Right ventricle myocardium superior (tissue), 1 donor: Measurements from ENCODE around the gene FOXA2. TPM values are rescaled to one million over a fixed set of nuclear protein-coding genes. Genes with fewer than 3 reads are reported as not detected.

Experiments used
- ATAC-seq: fragments of 200-7000 bp; cut with Tn5 transposase; one replicate; pipeline ENCODE4 v1.9.1; 2020; ENCODE audit warnings: mild to moderate bottlenecking; ENCODE audit not compliant: poor library complexity
- DNase-seq: peaks from one replicate; pipeline ENCODE4 v3.0.0-alpha.2; 2020
- intact Hi-C: fragments of 100-400 bp; cut with DNase I; formaldehyde crosslinking; loops from one replicate; pipeline ENCODE4 v1.11.2; 2022
- total RNA-seq: library from RNA; stranded (reverse); fragmentation: NEBNext Ultra II Directional; extraction: Animal tissue kit (Norgen Biotek cat#: 25700); gene quantifications from one replicate; pipeline ENCODE4 v1.2.1, GENCODE V29; 2021
- donor health status: DM: no; HTN: yes; CAD: no; lungs with severe emphysema.

The FOXA2 gene
- total RNA-seq, 1 donor from 2014 or later: not detected

- DNase-seq: no peak
- no peak for ATAC-seq
- intact Hi-C loops: no loop called here
These were observed 1.6 kb upstream of the FOXA2 start for GRCh38 chr20:22585786-22586493.

DNA sequence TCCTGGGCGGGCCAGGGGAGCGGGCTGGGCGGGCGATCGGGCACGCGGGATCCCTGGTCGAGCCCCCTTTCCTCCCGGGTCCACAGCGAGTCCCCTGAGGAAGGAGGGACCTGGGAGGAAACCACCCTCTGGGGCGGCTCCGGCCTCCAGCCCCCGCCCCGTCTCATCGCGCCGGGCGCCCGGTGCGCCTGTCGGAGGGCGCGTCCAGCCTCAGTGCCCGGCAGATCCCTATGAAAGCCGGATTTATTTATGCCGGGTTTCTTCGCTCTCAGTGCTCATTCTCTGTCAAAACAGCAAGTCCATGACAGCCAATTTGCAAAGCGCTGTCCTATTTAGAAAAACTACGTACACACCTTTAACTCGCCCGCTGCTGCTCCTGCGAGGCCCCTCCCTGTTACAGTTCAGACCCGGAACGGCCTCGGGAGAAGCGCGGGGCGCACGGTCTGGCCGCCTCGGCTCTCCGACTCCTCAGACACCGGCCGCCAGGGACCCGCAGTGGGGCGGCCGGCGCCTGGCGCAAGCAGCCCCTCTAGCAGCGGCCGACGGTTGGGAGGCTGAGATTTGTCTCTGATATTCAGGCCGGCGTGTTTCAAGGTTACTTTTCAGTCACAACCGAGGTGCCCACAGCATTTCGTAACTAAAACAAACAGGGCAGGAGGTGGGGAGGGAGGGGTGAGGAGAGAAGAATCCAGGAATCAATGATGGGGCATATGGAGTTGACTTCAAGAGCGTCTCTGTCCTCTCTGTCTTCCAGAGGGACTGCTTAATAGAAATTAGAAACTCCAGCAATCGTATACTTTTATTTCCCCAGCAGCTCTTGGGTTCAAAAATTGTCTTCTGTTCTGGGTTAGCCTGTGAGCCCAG is 782 bp upstream of the FOXA2 start:
- ATAC-seq (no peak), DNase-seq (no peak)
- intact Hi-C loops: no loop called here

DNA sequence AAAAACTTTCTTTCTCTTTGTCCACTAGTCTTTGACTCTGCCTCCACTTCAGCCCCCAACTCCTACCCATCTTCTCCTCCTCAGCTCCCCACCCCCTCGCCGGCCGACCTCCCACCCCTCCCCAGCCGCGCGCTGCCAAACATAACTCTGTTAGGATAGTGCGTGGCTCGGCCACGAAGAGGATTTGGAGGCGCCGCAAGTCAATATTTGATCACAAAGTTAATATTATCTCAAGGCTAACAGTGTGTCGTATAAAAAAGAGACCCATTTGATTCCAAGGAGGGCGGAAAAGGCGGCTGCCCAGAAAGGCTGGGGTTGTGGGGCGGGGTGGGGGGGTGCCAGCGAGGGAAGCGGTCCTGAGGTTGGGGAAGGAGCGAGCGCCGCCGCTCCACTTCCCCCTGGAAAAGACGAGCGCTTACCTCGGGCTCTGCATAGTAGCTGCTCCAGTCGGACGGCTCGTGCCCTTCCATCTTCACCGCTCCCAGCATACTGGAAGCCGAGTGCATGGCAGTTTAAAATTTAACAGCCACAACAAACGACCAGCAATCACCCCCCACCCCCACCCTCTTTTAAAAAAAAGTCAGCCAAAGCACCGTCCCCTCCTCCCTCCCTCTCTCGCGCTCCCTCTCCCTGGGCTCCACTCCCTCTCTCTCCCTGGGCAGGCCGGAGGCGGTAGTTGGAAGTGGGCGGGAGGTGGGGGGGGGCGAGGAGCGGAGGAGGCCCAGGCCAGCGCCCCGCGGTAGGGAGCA is 425 bp downstream of the FOXA2 start:
- intact Hi-C loops: no loop called here
- DNase-seq (no peak), ATAC-seq (no peak)

- intact Hi-C loops: no loop called here
- DNase-seq (no peak), ATAC-seq (no peak)
These were observed 1.2 kb downstream of the FOXA2 start for GRCh38 chr20:22582964-22583772.

DNA sequence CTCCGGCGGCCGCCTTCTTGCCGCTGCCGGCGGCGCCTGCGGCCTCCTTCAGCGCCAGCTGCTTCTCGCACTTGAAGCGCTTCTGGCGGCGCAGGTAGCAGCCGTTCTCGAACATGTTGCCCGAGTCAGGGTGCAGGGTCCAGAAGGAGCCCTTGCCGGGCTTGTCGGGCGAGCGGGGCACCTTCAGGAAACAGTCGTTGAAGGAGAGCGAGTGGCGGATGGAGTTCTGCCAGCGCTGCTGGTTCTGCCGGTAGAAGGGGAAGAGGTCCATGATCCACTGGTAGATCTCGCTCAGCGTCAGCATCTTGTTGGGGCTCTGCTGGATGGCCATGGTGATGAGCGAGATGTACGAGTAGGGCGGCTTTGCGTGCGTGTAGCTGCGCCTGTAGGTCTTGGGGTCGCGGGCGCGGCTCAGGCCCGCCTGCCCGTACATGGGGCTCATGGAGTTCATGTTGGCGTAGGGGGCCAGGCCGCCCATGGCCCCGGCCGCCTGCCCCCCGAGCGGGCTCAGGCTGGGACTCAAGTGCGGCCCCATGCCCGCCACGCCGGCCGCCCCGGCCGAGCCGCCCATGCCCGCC is 1.9 kb downstream of the FOXA2 start:
- intact Hi-C loops: no loop called here
- DNase-seq (no peak), ATAC-seq (no peak)

DNA sequence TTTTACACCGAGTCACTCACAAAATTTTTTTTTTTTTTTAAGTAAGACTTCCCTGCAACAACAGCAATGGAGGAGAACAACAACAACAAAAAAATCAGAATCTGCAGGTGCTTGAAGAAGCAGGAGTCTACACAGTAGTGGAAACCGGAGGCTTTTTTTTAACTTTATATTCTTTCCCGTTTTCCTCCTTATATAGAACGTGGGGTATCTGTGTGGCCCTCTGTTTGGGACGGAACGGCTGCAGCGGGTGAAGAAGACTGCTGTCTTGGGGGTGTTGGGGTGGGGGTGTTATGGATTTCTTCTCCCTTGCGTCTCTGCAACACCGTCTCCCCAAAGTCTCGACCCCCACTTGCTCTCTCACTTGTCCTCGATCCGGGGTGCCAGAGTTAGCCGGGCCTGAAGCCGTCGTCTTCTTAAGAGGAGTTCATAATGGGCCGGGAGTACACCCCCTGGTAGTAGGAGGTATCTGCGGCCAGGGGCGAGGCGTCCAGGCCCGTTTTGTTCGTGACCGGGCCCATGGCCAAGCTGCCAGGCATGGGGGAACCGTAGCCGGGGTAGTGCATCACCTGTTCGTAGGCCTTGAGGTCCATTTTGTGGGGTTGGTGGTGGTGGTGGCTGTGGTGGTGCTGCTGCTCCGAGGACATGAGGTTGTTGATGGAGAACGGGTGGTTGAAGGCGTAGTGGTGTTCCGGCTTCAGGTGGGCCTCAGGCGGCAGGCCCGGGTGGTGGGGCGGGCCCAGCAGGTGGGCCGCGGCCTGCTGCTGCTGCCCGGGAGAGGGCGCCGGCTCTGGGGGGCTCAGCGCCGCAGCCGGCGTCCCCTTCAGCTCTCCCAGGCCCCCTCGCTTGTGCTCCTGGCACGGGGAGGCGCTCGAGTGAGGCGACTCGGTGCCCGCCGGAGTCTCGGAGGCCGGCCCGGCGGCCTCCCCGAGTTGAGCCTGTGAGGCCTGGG is 2.7 kb downstream of the FOXA2 start:
- ATAC-seq (no peak), DNase-seq (no peak)
- intact Hi-C loops: no loop called here

DNA sequence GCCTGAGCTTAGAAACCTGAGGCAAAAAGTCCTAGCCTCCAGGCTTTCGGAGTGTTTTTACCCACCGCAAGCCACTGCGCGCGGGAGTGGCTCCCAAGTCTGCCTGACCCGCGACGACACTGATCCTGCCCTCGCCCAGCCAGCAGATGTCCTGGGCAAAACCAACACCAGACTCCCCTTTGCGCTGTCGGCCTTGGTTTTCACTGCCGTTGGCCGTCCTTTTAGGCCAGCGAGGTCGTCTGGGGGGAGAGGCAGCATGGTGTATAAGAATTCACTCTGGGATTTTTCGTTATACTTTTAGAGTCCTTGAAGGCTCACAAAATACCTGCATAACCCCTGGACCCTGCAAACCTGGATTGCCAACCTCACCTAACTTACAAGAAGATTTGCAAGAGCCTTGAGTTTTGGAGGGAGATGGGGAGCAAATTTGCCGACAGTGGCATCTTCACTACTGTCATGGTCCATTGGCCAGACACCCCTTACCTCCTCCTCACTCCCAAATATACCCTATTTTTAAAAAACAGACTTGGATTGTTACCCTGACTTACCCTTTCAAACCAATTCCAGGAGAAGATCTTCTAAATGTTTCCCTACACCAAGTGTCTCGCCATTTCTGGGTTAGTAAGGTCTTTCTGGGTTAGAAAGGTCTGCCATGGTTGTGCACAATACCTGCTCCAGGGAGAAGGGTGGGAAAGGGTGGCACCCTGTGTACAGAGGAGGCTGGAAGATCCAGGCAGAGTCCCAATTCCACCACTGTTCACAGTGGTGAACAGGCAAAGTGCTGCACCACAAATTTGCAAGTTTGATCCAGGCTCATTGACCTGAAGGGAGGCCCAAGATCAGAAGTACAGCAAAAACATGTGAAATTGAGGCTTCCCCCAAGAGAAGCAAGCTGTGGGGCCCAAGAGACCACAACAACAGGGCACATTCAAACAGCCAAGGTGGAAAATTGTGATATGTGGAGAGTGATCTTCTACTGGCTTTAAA is 4.4 kb downstream of the FOXA2 start:
- no peak for ATAC-seq
- no peak for DNase-seq
- intact Hi-C loops: no loop called here

GRCh38 chr20:22579119-22579427 is 5.3 kb downstream of the FOXA2 start:
- DNase-seq (no peak), ATAC-seq (no peak)
- intact Hi-C loops: no loop called here

- ATAC-seq: no peak
- DNase-seq: no peak
- intact Hi-C loops: no loop called here
These were observed 5.9 kb downstream of the FOXA2 start for GRCh38 chr20:22578221-22579118.

DNA sequence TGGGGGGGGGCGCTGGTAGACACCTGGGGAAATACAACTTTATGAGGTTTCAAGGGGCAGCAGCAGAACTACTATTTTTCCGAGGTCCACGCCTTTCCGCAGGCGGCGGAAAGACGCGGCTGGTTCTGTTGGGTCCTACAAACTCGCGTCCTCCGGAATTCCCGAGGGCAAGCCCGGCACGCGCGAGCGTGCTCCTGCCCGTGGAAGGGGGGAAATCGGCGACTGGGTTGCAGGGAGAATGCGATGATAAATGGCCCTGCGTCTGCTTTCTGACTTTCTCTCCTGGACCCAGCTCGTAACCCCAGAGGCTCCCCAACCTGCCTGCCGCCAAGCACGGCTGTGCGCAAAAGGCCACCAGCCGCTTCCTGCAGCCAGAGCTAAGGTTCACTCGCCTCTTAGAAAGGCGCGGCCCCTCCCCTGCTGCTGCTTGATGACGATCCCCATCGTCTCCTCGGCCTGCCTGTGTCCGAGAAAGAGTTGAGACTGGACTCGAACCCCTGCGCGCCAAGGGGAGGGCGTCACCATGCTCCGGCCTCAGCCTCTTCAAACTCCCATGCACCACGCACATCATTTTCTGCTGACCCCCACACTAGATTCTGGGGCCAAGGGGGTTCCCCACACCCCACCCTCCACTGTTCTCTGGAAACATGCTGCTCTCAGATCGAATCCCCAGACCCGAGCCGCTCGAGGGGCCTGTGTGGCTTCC is 6.7 kb downstream of the FOXA2 start:
- DNase-seq (no peak), ATAC-seq (no peak)
- intact Hi-C loops: no loop called here

DNA sequence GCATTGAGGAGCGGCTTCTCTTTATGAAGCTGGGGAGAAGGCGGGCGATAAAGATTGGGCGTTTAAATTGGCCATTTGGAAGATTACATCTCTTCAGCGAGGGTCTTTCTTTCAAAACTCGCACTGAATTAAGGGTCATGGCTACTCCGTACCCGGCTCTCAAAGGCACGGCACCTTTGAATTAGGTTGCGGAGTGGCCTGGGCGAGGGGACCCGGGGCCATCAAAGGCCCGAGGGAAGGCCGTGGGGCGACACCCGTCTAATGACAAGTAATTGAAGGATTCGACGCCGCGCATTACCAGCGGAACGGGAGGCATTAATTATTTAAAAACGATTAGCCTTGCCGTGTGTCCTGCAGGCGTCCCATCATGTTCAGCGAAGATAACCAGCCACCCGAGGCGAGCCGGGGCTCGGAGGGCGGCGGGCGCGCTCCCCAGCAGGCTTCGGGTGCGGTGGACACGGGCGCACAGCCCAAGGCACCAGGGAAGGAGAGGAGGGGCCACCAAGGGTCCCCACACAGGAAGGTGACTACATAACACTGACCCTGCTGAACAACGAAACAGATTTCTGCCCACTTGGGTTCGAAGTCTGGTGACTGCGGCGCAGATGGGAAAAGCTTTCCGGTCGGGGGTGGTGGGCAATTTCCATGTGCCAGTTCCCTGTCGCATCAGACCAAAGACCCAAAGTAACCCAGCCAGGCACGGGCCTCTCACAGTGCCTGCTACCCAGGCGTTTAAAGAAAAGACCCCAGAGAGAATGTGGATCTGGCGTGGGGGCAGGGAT is 7.4 kb downstream of the FOXA2 start:
- intact Hi-C loops: no loop called here

GRCh38 chr20:22576273-22576672 is 8.1 kb downstream of the FOXA2 start:
- ATAC-seq: no peak
- intact Hi-C loops: no loop called here
- no peak for DNase-seq

More for the DNA sequence above, 7.4 kb downstream of the FOXA2 start:
- ATAC-seq: no peak
- no peak for DNase-seq

DNA sequence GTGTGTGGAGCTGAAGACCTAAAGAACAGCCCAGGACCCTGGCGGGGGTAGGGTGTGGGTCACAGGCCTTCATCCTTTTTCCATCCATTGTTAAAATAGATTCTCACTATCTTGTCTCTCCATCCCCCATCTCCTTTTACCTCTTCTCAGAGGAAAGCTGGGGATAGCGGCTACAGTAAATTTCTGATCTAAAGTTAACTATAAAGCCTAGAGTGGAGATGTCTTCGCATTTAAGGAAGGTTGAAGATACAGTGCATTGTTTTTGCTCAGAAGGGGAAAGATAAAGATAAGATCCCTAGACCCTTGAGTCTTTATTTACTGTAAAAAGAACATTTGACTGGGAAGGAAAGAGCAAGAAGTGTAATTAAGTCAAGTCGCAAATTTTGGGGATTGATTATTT is 8.6 kb downstream of the FOXA2 start:
- ATAC-seq (no peak), DNase-seq (no peak)
- intact Hi-C loops: no loop called here

GRCh38 chr20:22575087-22575721 is 9.2 kb downstream of the FOXA2 start:
- intact Hi-C loops: no loop called here

More at GRCh38 chr20:22575087-22575721, 9.2 kb downstream of the FOXA2 start:
- ATAC-seq (no peak), DNase-seq (no peak)
